NCI-H146 treated with DMSO at 0.1 percent for 48 hours (cell line): ENCODE measurements around the gene MOB2.
"Not testable (repeated sequence)": the region's sequence is repeated elsewhere in the genome, so short reads cannot be mapped to it uniquely, and the experiment has no call there.

Source experiments
- DNase-seq: peaks from one replicate; lab custom pipeline; 2025; ENCODE audit not compliant: unreplicated experiment; lab: John Stamatoyannopoulos, UW

Gene MOB2

DNA sequence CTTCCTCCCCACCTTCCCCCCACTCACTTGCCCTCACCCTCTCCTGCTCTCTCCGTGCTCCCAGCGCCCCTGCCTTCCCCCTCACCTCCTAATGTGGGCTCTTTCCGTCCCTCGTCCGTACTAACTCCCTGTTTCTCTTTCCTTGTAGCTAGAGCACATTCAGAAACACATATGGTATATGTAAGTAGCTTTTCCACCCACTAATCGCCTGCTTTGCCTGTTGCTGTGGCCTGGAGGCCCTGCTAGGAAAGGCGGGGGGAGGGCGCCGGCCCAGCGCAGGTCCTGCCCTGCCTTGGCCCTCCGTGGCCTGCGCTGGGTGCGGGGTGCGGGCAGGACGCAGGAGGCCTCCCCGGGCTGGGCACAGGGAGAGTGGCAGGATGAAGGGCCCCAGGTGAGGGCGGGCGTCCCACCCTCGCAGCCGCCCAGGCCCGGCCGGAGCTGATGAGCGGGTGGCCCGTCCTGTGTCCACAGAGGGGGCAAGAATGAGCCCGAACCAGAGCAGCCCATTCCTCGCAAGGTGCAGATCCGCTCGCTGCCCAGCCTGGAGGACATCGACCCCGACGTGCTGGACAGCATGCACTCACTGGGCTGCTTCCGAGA, 41.7 kb downstream of the MOB2 start:
- no peak for DNase-seq

DNA sequence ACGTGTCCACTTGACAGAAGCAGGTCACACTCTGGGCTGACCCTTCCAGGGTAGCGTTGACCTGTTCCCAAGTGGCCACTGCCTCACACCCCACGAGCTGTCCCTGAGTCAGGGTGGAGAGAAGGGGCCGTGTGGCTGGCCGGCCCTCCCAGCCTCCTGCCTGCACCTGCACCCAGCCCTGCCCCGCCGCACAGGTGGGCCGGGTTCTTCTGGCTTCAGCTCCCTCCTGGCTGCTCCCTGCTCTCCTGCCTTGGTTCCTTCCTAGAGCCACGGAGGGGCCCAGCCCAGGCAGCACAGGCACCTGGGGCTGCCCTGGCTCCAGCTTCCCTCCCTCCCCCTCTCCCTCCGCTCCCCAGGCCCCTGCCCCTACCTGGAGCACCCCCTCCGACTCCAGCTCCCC, 42.3 kb downstream of the MOB2 start:
- no peak for DNase-seq

DNA sequence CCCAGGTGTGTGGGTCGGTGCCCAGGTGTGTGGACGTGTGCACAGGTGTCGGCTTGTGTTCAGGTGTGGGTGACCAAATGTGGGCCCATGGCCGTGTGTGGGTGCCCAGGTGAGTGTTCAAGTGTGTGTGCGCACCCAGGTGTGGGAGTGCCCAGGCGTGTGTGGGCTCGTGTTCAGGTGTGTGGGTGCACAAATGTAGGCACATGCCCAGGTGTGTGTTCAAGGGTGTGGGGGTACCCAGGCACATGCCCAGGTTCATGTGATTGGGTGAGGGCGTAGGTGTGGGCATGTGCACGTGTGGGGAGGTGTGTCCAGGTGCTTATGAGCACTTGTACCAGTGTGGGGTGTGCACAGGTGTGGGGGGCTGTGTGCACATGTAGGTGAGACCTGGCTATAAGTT, 42.8 kb downstream of the MOB2 start:
- no peak for DNase-seq

DNA sequence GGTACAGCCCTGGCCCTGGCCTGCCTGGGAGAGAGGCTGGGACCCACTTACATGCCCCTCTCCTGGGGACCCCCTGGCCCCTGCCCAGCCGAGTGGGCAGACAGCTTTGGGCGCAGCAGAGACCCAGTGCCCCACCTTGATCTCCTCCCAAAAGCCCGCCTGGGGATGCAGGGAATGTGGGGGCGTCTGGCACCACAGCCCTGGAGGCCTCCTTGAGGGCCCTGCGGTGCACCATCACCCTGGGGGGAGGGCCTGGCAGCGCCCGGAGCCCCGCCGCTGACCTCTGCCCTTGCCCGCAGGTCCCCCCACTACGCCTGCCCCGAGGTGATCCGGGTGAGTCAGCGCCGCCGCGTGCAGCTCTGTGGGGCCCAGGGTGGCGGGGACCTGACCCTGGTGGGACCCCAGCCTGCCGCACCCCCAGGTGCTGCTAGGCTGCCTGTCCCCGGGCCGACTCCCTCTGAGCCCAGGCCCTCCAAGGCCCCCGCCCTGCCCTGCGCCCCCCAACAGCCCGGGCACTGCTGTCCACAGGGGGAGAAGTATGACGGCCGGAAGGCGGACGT, 43.7 kb downstream of the MOB2 start:
- DNase-seq, result no peak

DNA sequence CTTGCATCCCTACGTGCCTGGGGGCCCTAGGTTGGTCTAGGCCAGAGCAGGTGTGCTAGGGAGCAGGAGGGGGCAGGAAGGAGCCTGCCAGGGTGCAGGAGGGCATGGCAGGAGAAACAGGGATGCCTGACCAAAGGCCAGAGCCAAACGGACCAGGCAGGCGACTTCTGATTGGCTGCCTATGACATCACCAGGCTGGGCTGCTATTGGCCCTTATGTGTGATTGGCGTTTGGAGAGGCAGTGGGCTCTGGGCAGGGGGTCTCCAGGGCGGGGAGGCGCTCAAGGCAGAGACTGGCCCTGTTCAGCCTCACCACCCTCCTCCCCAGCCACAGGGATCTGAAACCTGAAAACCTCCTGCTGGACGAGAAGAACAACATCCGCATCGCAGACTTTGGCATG, 44.4 kb downstream of the MOB2 start:
- no peak for DNase-seq

DNA sequence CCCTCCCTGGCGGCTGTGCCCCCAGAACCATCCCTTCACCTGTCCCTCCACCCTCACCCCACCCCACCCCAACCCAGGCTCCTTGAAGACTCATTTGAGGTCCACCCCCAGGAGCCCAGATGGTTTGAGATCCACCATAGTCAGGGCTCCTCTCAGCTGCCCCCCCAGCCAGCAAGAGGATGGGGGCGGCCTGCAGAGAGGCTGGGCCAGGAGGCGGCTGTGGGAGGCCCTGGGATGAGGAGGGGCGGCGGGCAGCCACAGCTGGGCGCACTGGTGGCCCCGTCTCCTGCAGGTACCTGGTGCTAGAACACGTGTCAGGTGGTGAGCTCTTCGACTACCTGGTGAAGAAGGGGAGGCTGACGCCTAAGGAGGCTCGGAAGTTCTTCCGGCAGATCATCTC, 46.1 kb downstream of the MOB2 start:
- no peak for DNase-seq

DNA sequence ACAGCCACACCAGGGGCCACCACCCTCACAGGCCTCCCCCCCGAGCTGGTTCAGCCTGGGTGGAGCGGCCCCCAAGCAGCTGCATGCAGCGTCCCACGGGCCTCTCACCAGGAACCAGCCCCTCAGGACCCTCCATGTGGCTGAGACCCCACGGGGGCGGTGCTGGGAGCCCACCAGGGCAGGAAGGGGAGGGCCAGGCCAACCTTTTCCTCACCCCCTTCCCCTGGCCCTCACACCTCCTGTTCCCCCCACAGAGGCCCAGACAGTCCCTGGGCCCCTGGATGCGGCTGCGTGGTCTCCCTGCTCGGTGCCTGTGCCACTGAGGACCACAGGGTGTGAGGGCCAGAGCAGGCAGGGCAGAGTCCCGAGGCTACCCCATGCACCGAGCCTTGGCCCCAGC, 46.5 kb downstream of the MOB2 start:
- DNase-seq, result no peak

DNA sequence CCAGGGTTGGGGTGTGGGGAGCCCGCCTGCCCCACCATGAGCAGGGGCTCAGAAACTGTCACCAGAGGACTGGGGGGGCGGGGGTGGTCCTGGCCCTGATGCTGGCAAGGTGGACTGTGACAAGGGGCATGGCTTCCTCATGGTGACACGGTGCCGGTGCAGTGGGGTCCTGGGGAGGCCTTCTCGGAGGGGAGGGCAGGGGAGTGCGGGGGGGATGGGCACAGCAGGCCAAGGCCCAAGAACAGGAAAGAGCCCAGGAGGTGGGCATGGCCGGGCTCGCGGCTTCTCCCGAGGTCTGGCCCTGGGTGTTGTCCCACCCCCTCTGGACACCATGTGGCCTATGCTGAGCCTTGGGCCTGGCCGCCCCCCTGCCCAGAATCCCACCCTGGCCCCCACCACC, 47.2 kb downstream of the MOB2 start:
- DNase-seq, result no peak

DNA sequence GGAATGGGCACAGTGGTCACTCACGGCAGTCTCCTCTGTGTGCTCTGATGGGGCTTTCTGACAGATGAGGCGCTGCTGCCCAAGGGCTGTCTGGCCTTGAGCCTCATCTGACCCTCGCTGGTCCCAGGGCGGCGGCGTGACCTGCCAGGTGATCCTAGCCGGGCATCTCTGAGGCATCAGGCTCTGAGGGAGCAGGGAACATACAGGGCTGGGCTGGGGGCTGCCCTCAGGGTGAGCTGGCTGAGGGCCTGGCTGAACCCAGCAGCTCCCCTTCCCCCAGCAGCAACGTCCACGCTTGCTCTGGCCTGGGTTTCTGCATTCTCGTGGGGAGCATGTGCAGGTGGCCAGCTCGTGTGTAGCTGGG, 47.6 kb downstream of the MOB2 start:
- no peak for DNase-seq

DNA sequence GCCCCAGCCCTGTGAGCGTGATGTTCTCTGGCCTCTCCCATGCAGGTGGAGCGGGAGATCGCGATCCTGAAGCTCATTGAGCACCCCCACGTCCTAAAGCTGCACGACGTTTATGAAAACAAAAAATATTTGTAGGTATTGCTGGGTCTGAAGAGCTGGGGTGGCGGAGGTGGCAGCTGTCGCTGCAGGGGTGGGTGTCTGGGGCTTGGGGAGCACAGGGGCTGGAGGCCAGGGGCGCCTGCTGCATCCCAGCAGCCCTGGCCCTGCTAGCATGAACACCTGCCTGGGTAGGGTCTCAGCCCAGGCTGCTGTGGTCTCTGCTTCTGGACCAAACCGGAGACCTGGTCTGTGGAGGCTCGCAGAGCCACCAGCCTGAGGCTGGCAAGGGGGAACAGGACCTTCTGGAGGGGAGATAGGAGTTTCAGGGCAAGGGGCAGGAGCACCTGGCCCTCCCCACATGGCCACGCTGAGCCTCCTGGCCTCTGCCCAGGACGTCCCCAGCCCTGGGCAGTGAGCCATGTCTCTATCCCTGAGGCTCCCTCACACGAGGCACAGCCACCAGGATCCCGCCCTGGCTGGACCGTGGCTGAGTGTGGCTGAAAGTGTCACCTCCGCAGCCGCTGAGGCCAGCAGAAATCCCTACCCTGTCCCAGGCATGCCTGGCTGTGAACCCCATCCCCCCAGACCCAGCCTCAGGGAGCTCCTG, 48.2 kb downstream of the MOB2 start:
- DNase-seq, result no peak

DNA sequence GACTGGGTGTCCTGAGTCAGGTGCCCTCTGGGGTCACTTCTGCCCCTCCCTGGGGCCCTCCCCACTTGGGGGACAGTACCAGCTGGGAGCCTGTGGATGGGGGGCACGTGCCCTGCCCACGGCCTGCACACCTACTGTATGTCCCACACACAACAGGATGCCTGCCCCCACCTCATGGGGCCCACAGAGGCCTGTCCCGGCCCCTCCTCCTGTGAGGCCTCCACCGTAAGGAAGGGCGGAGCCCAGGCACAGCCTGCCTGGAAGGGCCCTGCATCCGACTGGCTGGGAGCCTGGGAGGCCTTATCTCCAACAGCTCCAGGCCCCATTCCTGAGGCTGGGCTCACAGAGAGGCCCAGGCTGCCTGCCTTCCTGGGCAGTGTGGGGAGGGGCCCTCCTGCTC, 49.1 kb downstream of the MOB2 start:
- no peak for DNase-seq

DNA sequence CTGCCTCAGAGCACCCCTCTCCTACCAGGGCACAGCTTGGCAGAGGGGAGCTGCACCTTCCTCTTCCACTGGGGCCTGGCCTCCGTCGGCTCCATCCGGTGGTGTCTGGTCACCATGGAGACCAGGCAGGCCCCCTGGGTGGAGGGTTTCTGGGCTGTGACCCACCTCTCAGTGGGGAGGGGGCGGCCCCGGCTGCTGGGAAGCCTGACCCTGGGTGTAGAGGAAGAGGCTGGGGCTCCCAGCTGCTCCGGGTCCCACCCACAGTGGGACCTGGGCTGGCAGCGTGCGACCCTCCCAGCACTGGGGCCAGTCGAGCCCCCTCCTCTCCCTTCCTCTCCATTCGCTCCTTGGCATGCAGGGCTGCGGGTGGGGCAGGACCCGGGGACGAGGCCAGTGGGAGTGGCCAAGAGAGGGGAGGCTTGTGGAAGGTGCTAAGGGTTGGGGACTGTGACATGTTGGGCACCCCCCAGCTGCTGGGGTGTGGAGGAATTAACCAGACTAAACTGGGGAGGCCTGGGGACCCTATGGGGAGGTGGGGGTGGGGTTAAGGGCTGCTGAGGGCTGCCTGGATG, 50.0 kb downstream of the MOB2 start:
- no peak for DNase-seq

DNA sequence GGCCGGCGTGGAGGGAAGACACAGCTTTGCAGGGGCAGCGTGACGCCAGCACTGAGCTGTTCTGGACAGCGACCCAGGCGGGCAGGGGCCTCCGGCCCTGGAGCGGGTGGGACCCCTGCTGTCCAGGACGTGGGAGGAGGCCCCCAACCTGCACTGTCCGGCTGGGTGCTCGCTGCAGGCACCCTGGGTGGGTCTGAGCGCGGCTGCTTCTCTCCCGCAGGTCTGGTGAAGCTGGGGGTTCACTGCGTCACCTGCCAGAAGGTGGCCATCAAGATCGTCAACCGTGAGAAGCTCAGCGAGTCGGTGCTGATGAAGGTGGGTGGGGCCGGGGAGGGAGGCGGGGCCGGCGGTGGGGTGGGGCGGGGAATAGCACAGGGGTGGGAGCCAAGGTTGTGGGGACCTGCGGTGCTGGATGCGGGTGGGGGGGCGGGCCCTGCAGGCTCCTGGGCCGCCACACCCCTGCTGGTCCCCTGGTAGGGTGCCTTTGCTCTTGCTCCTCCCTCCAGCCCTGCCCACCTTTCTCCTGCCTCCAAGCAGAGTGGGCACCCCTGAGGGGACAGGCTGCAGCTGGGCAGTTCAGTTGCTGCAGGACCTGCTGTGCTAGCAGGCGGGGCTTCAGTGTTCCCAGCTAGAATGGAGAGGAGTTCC, 50.6 kb downstream of the MOB2 start:
- peak; percentile 31 for DNase-seq

DNA sequence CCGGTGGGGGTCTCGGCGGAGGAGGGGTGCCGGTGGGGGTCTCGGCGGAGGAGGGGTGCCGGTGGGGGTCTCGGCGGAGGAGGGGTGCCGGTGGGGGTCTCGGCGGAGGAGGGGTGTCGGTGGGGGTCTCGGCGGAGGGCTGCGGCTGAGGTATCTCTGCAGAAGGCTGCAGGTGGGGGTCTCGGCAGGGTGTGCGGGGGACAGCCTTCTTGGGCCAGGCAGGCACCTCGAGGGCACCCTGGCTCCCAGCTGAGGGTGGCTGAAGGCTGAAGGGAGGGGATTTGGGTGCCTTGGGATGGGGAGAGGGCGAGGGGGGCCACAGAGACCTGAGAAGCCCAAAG, 51.1 kb downstream of the MOB2 start:
- not testable (repeated sequence) for DNase-seq

DNA sequence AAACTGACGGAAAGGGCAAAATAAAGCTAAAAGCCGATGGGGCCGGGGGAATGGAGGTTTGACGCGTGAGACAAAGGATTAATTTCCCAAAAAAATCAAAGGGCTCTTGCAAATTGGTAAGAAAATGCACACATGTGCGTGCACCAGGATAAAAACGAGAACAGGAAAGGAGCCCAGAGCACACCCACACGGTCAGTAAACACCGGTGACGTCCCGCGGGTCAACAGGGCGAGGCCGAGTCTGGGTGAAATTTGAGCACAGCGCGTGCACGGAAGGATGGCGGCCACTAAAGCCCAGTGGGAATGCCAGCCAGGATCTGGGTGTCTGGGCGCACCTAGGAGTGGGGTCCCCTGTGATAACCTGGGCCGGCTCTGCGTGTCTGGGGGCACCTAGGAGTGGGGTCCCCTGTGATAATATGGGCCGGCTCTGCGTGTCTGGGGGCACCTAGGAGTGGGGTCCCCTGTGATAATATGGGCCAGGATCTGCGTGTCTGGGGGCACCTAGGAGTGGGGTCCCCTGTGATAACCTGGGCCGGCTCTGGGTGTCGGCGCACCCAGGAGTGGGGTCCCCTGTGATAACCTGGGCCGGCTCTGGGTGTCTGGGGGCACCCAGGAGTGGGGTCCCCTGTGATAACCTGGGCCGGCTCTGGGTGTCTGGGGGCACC, 52.5 kb downstream of the MOB2 start:
- no peak for DNase-seq

DNA sequence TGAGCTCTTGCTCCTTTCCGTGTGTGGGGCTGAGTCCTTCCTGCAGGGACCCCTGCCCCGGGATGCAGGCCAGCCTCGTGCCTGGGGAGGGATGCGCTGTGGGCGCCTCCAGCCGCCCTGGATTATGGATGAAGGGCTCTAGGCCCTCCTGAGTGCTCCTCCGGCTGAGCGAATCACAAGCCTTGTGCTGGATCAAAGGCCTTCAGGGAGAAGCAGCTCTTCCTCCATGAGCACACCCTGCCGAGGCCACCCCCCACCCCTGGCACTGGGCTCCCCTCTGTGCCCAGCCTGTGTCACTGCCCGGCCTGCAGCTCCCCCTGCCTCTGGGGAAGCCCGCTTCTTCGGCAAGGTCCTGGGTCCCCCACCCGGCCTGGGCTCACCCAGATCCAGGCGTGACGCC, 53.0 kb downstream of the MOB2 start:
- no peak for DNase-seq

DNA sequence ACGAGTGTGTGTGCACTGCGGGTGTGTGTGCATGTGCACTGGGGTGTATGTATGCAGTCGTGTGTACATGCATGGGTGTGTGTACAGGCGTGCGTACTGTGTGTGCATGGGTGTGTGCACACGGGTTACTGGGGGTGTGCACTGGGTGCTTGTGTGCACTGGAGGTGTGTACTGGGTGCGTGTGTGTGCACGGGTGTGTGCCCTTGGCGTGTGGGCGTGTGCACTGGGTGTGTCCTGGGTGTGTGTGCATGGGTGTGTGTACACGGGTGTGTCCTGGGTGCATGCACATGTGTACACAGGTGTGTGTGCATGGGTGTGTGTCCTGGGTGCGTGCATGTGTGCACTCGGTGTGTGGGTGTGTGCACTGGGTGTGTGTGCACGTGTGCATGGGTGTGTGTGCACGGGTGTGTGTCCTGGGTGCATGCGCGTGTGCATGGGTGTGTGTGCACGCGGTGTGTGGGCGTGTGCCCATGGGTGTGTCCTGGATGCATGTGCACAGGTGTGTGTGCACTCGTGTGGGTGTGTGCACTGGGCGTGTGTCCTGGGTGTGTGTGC, 57.7 kb downstream of the MOB2 start:
- DNase-seq, result no peak

DNA sequence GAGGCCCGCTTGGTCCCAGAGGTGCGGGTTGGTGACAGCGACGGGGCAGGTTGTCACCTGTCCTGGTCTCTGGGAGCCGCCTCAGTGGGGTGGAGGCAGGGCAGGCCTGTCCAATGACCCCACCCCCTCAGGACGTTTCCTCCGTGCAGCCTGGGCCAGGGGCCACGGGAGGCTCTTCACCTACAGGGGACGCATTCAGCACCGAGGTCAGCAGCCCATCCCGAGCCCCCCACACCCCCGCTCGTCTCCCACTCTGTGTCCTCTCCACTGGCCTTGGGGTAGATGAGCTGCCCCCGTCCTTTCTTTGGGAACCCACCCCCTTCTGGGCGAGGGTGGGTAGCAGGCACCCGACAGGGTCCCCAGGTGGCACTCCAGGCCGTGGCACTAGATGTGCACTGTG, 61.1 kb downstream of the MOB2 start:
- DNase-seq, result no peak

DNA sequence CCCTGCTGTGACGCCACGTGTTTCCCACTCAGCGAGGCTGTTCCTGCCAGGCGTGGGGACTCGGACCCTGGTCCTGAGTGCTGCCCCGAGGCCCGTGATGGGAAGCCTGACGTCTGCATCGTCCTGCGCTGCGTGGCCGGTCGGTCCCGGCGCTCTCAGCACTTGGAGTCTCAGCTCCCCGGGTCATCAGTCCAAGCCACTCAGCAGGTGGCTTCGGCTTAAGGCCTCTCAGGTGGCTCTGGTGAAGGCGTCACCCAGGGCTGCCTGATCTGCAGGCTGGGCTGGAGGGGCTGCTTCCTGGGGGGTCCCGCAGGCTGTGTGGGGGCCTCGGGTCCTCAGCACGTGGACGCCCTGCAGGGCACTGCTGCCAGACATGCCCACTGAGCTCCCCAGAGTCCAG, 61.6 kb downstream of the MOB2 start:
- DNase-seq, result no peak

DNA sequence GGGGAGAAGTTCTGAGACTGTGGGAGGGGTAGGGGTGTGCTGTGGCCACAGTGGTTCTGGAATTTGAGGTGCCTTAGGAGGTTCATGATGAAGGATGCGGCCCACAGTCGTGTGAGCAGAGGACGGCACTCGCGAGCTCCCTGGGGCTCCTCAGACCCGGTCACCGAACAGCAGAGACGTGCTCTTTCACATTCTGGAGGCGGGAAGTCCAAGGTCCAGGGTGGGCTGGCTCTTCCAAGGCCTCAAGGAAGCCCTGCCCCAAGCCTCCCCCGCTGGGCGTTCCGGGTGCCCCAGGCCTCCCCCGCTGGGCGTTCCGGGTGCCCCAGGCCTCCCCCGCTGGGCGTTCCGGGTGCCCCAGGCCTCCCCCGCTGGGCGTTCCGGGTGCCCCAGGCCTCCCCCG, 63.2 kb downstream of the MOB2 start:
- not testable (repeated sequence) for DNase-seq

DNA sequence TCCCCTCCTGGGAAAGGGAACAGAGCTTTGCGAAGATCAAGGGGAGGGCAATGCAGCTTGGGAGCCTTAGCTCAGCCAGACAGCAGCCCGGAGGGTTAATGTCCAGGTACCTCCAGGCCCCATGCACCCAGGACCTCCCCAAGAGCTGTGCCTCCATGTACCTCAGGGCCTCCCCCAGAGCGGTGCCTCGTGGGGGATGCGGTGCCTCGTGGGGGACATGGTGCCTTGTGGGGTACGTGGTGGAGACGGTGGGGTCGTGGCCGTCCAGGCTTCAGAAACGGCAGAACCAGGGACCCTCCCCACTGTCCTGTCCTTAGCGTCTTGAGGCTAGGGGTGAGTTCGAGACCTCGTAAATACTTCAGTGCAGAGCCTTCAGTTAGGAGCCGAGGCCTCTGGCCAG, 63.6 kb downstream of the MOB2 start:
- DNase-seq, result no peak
